IMR-90 (cell line): ENCODE measurements around the gene FAM177B. TPM values are rescaled to one million over a fixed set of nuclear protein-coding genes. Genes with fewer than 3 reads are reported as not detected.
A peak's percentile ranks its signal among the peaks of the same experiment; 100 is the strongest.

ENCODE experiments used
- ATAC-seq: fragments of 200-7000 bp; cut with Tn5 transposase; 2 replicates; pipeline ENCODE4 v1.9.1; 2020; ENCODE audit warnings: low read depth, mild to moderate bottlenecking, moderate library complexity
- BruUV-seq: library from RNA; stranded (reverse); fragments of 400-500 nt; replicated peaks from 2 replicates; lab custom pipeline; 2021; lab: Mats Ljungman, UMichigan
- CTCF ChIA-PET: fragments of 300-600 bp; formaldehyde crosslinking; extraction: SDS; loops from one replicate; lab custom pipeline; 2021; ENCODE audit warnings: antibody characterized with exemption; lab: Yijun Ruan, JAX
- POLR2A ChIA-PET: fragments of 300-600 bp; sonication (Branson Sonifier 250); formaldehyde crosslinking; loops from one replicate; lab custom pipeline; 2022; ENCODE audit warnings: antibody characterized with exemption; ENCODE audit not compliant: unreplicated experiment; lab: Charles Lee
- DNase-seq: peaks from one replicate; pipeline ENCODE4 v3.0.0; 2013
- H2AFZ ChIP-seq: replicated peaks from 2 replicates; pipeline ENCODE3; 2013; ENCODE audit warnings: low read length, mild to moderate bottlenecking; ENCODE audit not compliant: poor library complexity
- H2AK5ac ChIP-seq: 2 replicates; pipeline ENCODE4 v1.6.1; 2013; ENCODE audit warnings: low read depth, low read length, inconsistent platforms
- H2AK9ac ChIP-seq: replicated peaks from 2 replicates; pipeline ENCODE3; 2013; ENCODE audit warnings: mild to moderate bottlenecking, low read depth, low read length, moderate library complexity; ENCODE audit not compliant: poor library complexity
- H2BK120ac ChIP-seq: 2 replicates; pipeline ENCODE4 v1.6.1; 2013; ENCODE audit warnings: low read depth, low read length, inconsistent platforms
- H2BK15ac ChIP-seq: 3 replicates; pipeline ENCODE4 v1.6.1; 2013; ENCODE audit warnings: low read depth, low read length, inconsistent platforms
- H2BK20ac ChIP-seq: 2 replicates; pipeline ENCODE4 v1.6.1; 2013; ENCODE audit warnings: low read depth, mild to moderate bottlenecking, inconsistent platforms, low read length, moderate library complexity
- H2BK5ac ChIP-seq: 2 replicates; pipeline ENCODE4 v1.6.1; 2013; ENCODE audit warnings: mild to moderate bottlenecking, low read depth, low read length, inconsistent platforms; ENCODE audit not compliant: poor library complexity, severe bottlenecking
- H3K14ac ChIP-seq: replicated peaks from 2 replicates; pipeline ENCODE4 v1.6.1; 2013; ENCODE audit warnings: low read depth, low read length, inconsistent platforms
- H3K18ac ChIP-seq: 2 replicates; pipeline ENCODE4 v1.6.1; 2013; ENCODE audit warnings: low read depth, low read length, control low read depth
- H3K23ac ChIP-seq: 2 replicates; pipeline ENCODE4 v1.6.1; 2013; ENCODE audit warnings: low read depth, low read length, inconsistent platforms
- H3K27ac ChIP-seq: 2 replicates; pipeline ENCODE4 v1.5.1; 2013; ENCODE audit warnings: mild to moderate bottlenecking, control low read depth, low read length; ENCODE audit not compliant: insufficient read depth
- H3K27me3 ChIP-seq: 2 replicates; pipeline ENCODE4 v1.6.1; 2013; ENCODE audit warnings: low read length; ENCODE audit not compliant: control insufficient read depth, insufficient read depth
- H3K36me3 ChIP-seq: 2 replicates; pipeline ENCODE4 v1.6.1; 2013; ENCODE audit warnings: low read length, mixed read lengths; ENCODE audit not compliant: control insufficient read depth, insufficient read depth
- H3K4ac ChIP-seq: 2 replicates; pipeline ENCODE4 v1.6.1; 2013; ENCODE audit warnings: low read depth, low read length, inconsistent platforms
- H3K4me1 ChIP-seq: 2 replicates; pipeline ENCODE4 v1.6.1; 2013; ENCODE audit warnings: low read length, mixed read lengths; ENCODE audit not compliant: control insufficient read depth, insufficient read depth
- H3K4me2 ChIP-seq: 2 replicates; pipeline ENCODE4 v1.6.1; 2013; ENCODE audit warnings: low read depth, mild to moderate bottlenecking, control low read depth, low read length, moderate library complexity
- H3K4me3 ChIP-seq: 2 replicates; pipeline ENCODE4 v1.5.1; 2013; ENCODE audit warnings: low read depth, mild to moderate bottlenecking, control low read depth, low read length, moderate library complexity; ENCODE audit not compliant: insufficient read depth
- H3K56ac ChIP-seq: 2 replicates; pipeline ENCODE4 v1.6.1; 2013; ENCODE audit warnings: low read length, inconsistent platforms; ENCODE audit not compliant: insufficient read depth; ENCODE audit errors: extremely low read depth
- H3K79me1 ChIP-seq, 2 experiments: 2 replicates each; pipeline ENCODE4 v1.6.1; 2013; ENCODE audit warnings: low read length in 2 of 2, inconsistent platforms in 1 of 2, low read depth in 1 of 2
- H3K9ac ChIP-seq: 2 replicates; pipeline ENCODE4 v1.6.1; 2013; ENCODE audit warnings: low read depth, low read length, control low read depth
- H3K9me1 ChIP-seq: 2 replicates; pipeline ENCODE4 v1.6.1; 2013; ENCODE audit warnings: low read length, inconsistent platforms; ENCODE audit not compliant: insufficient read depth
- H3K9me3 ChIP-seq: 2 replicates; pipeline ENCODE4 v1.6.1; 2013; ENCODE audit warnings: low read length; ENCODE audit not compliant: control insufficient read depth, insufficient read depth
- H4K20me1 ChIP-seq: 2 replicates; pipeline ENCODE4 v1.6.1; 2013; ENCODE audit warnings: low read length, inconsistent platforms; ENCODE audit not compliant: insufficient read depth
- H4K5ac ChIP-seq: 2 replicates; pipeline ENCODE4 v1.6.1; 2013; ENCODE audit warnings: mild to moderate bottlenecking, low read depth, low read length, control low read depth
- H4K8ac ChIP-seq, 2 experiments: 2 replicates each; pipeline ENCODE4 v1.6.1; 2013; ENCODE audit warnings: low read depth in 2 of 2, low read length in 2 of 2, control low read depth in 1 of 2, inconsistent platforms in 1 of 2
- H4K91ac ChIP-seq: 2 replicates; pipeline ENCODE4 v1.6.1; 2013; ENCODE audit warnings: low read depth, low read length, inconsistent platforms; ENCODE audit not compliant: insufficient read depth
- BHLHE40 ChIP-seq: fragments of 150-350 bp; IDR thresholded peaks from 2 replicates; pipeline ENCODE4 v1.6.1; 2016; ENCODE audit warnings: mild to moderate bottlenecking, low read depth, low read length
- CEBPB ChIP-seq: IDR thresholded peaks from 2 replicates; pipeline ENCODE4 v1.6.1; 2012; ENCODE audit warnings: low read depth, low read length, improper control_type of control experiment
- CHD1 ChIP-seq: IDR thresholded peaks from 2 replicates; pipeline ENCODE4 v1.6.1; 2012; ENCODE audit warnings: low read depth, low read length, improper control_type of control experiment
- FOS ChIP-seq: fragments of 150-350 bp; IDR thresholded peaks from 2 replicates; pipeline ENCODE4 v1.6.1; 2016; ENCODE audit warnings: low read depth, low read length
- MAFK ChIP-seq: IDR thresholded peaks from 2 replicates; pipeline ENCODE4 v1.6.1; 2012; ENCODE audit warnings: low read depth, low read length, improper control_type of control experiment
- MAZ ChIP-seq: IDR thresholded peaks from 2 replicates; pipeline ENCODE4 v1.6.1; 2012; ENCODE audit warnings: low read depth, mild to moderate bottlenecking, low read length, improper control_type of control experiment, moderate library complexity, borderline replicate concordance
- MXI1 ChIP-seq: IDR thresholded peaks from 2 replicates; pipeline ENCODE4 v1.6.1; 2012; ENCODE audit warnings: low read depth, mild to moderate bottlenecking, low read length, moderate library complexity, borderline replicate concordance
- NFE2L2 ChIP-seq: fragments of 150-350 bp; IDR thresholded peaks from 2 replicates; pipeline ENCODE4 v1.6.1; 2016; ENCODE audit warnings: low read depth, mild to moderate bottlenecking, low read length
- POLR2A ChIP-seq: IDR thresholded peaks from 2 replicates; pipeline ENCODE4 v1.6.1; 2012; ENCODE audit warnings: mild to moderate bottlenecking, low read depth, low read length
- RAD21 ChIP-seq: IDR thresholded peaks from 2 replicates; pipeline ENCODE4 v1.6.1; 2012; ENCODE audit warnings: low read length, improper control_type of control experiment
- RCOR1 ChIP-seq: IDR thresholded peaks from 2 replicates; pipeline ENCODE4 v1.6.1; 2012; ENCODE audit warnings: mild to moderate bottlenecking, low read length, improper control_type of control experiment; ENCODE audit not compliant: insufficient replicate concordance
- RFX5 ChIP-seq: IDR thresholded peaks from 2 replicates; pipeline ENCODE4 v1.8.0; 2012; ENCODE audit warnings: low read depth, mild to moderate bottlenecking, low read length, moderate library complexity
- SMC3 ChIP-seq: fragments of 150-350 bp; IDR thresholded peaks from 2 replicates; pipeline ENCODE4 v1.6.1; 2016; ENCODE audit warnings: low read depth, mild to moderate bottlenecking, antibody characterized with exemption, low read length, moderate library complexity
- USF2 ChIP-seq: fragments of 150-350 bp; IDR thresholded peaks from 2 replicates; pipeline ENCODE4 v1.6.1; 2017; ENCODE audit warnings: mild to moderate bottlenecking, antibody characterized with exemption, low read length, low read depth
- WGBS, 2 experiments: methylation state at CpG; one replicate each; pipeline versions ENCODE4 v1.1.5 to v1.1.7; 2013; ENCODE audit warnings: missing lambda C conversion rate in 2 of 2; ENCODE audit not compliant: insufficient read length in 1 of 2; ENCODE audit errors: extremely low coverage in 2 of 2; 5-methylcytosine and 5-hydroxymethylcytosine counted together
- dilution Hi-C: fragments of 300-500 bp; cut with HindIII; formaldehyde crosslinking; loops from one replicate; pipeline ENCODE4 v1.14.3; 2018; ENCODE audit warnings: low sequenced_read_pairs; ENCODE audit not compliant: unreplicated experiment
- in situ Hi-C: fragments of 300-500 bp; cut with MboI; formaldehyde crosslinking; loops from 3 replicates; pipeline ENCODE4 v1.14.3; 2019; ENCODE audit warnings: low sequenced_read_pairs, inconsistent platforms, mixed read lengths
- intact Hi-C: fragments of 100-400 bp; cut with micrococcal nuclease; formaldehyde crosslinking; loops from 2 replicates; pipeline ENCODE4 v1.10.0; 2022
- polyA plus RNA-seq, 3 experiments: library from polyadenylated mRNA; depleted of rRNA; stranded (reverse); fragments of >200 nt; gene quantifications; 2 replicates each; pipeline ENCODE4 v1.2.3, GENCODE V29; 2012; ENCODE audit warnings: low replicate concordance in 1 of 3
- total RNA-seq: library from RNA; depleted of rRNA; stranded (reverse); fragments of >200 nt; gene quantifications from 2 replicates; pipeline ENCODE4 v1.2.3, GENCODE V29; 2012
- TF ChIP-seq, protein P1 (sequence below): fragments of 150-350 bp; IDR thresholded peaks from 2 replicates; pipeline ENCODE4 v1.6.1; 2016; ENCODE audit warnings: low read depth, mild to moderate bottlenecking, low read length, moderate library complexity, borderline replicate concordance

Gene FAM177B
- total and polyA plus RNA-seq, 2 of the 4 experiments (the other 2 are of a cell fraction), result not detected

DNA sequence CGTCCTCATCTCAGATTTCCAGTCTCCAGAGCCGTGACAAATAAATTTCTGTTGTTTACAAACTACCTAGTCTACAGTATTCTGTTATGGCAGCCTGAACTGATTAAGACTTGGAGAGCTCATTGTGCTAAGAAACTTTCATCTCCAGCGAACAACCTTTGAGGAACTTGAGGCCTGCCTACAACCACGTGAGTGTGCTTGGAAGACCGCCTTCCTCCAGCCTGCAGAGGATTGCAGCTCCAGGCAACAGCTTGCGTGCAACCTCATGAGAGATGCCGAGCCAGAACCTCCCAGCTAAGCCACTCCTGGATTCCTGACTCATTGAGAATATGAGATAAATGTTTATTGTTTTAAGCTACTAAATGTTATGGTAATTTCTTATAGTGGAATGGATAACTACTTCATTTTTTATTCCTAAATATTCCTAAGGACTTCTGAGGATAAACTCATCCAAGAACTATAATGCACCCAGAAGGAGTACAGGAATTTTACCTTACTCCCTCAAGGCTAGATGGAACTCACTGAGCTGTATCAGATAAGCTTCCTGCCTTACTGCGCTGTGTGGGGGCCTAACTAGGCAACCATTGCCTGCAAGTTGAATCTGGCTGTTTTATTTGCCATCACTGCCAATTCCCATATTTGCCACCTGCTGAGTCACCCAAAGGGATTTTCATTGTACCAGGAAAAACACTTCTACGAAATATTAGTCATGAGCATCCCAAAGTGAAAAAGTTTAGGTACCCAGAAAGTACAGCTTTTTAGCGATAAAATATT lies 17.6 kb downstream of the FAM177B start:
- H3K4me3 ChIP-seq, result no peak overlapping the region
- H3K27me3 ChIP-seq, result 0 out of 2 replicates have a peak, but pooled peaks cover 2% of the 10 kb centered on the region
- no peak overlapping the region for H3K18ac ChIP-seq
- peak overlapping the region; percentile 35; the same call in 1 of the 2 replicates for H3K4me2 ChIP-seq
- H3K14ac ChIP-seq, result no peak overlapping the region
- BruUV-seq, result no TSS peak
- H3K36me3 ChIP-seq, result no peaks in the 10 kb centered on the region
- DNase-seq (peak; percentile 96), ATAC-seq (peak; percentile 95)
- no peaks in the 10 kb centered on the region for H4K20me1 ChIP-seq
- no peak overlapping the region for H3K4ac ChIP-seq
- no peak overlapping the region for H3K9ac ChIP-seq
- no peak overlapping the region for H4K91ac ChIP-seq
- no peaks in the 10 kb centered on the region for H3K79me1 ChIP-seq
- POLR2A ChIA-PET, result no interaction called here
- intact Hi-C loops (no loop called here), in situ Hi-C loops (no loop called here), dilution Hi-C loops (no loop called here)
- H2AK9ac ChIP-seq, result no peak overlapping the region
- no peak overlapping the region for H3K23ac ChIP-seq
- H3K56ac ChIP-seq, result no peak overlapping the region
- H3K9me3 ChIP-seq, result no peaks in the 10 kb centered on the region
- CTCF ChIA-PET, result interaction anchor here (1.0 kb wide), 1 partner anchor 17 kb away, joined by 4 read pairs; the partner anchor contains the start of gene FAM177B
- H2AFZ ChIP-seq, result no peak overlapping the region
- no peak overlapping the region for H4K8ac ChIP-seq
- no peak overlapping the region for H2BK20ac ChIP-seq
- no peaks in the 10 kb centered on the region for H3K4me1 ChIP-seq
- H3K9me1 ChIP-seq, result no peaks in the 10 kb centered on the region; the same call in 1 of the 2 replicates
- H4K5ac ChIP-seq, result no peak overlapping the region
- no peak overlapping the region for H2AK5ac ChIP-seq
- no peak overlapping the region for H2BK15ac ChIP-seq
- peak overlapping the region; percentile 16; the same call in 1 of the 2 replicates for H3K27ac ChIP-seq
- WGBS, 2 experiments, result 47% methylated on average over 5 of the region's 10 CpGs; no CpG with 5 or more reads in 1 of the 2 experiments
- no peak overlapping the region for H2BK120ac ChIP-seq
- H2BK5ac ChIP-seq, result no peak overlapping the region
- TF ChIP-seq MAFK (no peak), MXI1 (no peak), MAZ (no peak), BHLHE40 (peak; percentile 22; the same call in 1 of the 2 replicates), RAD21 (no peak), NFE2L2 (peak; percentile 35; the same call in 1 of the 2 replicates), RFX5 (peak; percentile 40; the same call in 1 of the 2 replicates), USF2 (0 out of 2 replicates have a peak, but pooled peaks have one; percentile 32), POLR2A (no peak), SMC3 (no peak), FOS (peak; percentile 11; the same call in 1 of the 2 replicates), RCOR1 (no peak), CHD1 (no peak), CEBPB (peak; percentile 77)
- TF ChIP-seq, protein P1, sequence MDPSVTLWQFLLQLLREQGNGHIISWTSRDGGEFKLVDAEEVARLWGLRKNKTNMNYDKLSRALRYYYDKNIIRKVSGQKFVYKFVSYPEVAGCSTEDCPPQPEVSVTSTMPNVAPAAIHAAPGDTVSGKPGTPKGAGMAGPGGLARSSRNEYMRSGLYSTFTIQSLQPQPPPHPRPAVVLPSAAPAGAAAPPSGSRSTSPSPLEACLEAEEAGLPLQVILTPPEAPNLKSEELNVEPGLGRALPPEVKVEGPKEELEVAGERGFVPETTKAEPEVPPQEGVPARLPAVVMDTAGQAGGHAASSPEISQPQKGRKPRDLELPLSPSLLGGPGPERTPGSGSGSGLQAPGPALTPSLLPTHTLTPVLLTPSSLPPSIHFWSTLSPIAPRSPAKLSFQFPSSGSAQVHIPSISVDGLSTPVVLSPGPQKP, result no peak
